SU-DHL-6 (cell line): ENCODE measurements around the gene SEMA6A.

Experiments
- EZH2phosphoT487 ChIP-seq: fragments of 200-600 bp; sonication (generic), shearing (Covaris generic); conservative IDR thresholded peaks from 2 replicates; pipeline ENCODE4 v1.6.1; 2018; ENCODE audit warnings: mild to moderate bottlenecking, antibody characterized with exemption, low read length, moderate library complexity, mixed read lengths
- TF ChIP-seq, protein P1 (sequence below): fragments of 200-600 bp; sonication (generic); IDR thresholded peaks from one replicate; pipeline ENCODE4 v1.5.1; 2017; ENCODE audit warnings: antibody characterized with exemption, mild to moderate bottlenecking, low read length, moderate library complexity; ENCODE audit not compliant: insufficient read depth, poor library complexity, severe bottlenecking

DNA sequence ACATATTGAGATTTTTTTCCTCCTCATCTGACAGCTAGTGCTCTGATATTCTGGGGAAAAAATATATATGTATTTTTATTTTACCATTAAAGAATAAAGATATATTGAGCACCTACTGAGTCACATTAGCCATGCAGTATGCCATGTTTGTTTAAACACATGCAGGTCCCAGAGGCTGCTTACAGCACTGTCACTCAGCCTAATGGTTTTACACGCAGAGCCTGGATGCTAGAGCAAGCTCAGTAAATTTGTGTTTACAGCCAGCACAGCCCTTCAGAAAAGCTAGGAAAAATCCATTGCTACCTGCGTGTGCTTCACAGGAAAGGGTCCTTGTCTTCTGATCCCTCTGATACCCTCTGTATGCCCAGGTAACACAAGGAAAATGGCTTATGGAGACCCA, 146.2 kb downstream of the SEMA6A start:
- TF ChIP-seq, protein P1, sequence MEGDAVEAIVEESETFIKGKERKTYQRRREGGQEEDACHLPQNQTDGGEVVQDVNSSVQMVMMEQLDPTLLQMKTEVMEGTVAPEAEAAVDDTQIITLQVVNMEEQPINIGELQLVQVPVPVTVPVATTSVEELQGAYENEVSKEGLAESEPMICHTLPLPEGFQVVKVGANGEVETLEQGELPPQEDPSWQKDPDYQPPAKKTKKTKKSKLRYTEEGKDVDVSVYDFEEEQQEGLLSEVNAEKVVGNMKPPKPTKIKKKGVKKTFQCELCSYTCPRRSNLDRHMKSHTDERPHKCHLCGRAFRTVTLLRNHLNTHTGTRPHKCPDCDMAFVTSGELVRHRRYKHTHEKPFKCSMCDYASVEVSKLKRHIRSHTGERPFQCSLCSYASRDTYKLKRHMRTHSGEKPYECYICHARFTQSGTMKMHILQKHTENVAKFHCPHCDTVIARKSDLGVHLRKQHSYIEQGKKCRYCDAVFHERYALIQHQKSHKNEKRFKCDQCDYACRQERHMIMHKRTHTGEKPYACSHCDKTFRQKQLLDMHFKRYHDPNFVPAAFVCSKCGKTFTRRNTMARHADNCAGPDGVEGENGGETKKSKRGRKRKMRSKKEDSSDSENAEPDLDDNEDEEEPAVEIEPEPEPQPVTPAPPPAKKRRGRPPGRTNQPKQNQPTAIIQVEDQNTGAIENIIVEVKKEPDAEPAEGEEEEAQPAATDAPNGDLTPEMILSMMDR = no peak
- TF ChIP-seq EZH2phosphoT487 = no peak
